Hematopoietic multipotent progenitor cell treated with erythropoietin and hydrocortisone succinate and interleukin-3 and kit ligand, for 4 days (in vitro differentiated cells): Measurements from ENCODE around the gene SOX21.
A peak's percentile ranks its signal among the peaks of the same experiment; 100 is the strongest.

Experiments used
- DNase-seq: peaks from one replicate; pipeline ENCODE4 v3.0.0-alpha.2; 2015

Gene SOX21

DNA sequence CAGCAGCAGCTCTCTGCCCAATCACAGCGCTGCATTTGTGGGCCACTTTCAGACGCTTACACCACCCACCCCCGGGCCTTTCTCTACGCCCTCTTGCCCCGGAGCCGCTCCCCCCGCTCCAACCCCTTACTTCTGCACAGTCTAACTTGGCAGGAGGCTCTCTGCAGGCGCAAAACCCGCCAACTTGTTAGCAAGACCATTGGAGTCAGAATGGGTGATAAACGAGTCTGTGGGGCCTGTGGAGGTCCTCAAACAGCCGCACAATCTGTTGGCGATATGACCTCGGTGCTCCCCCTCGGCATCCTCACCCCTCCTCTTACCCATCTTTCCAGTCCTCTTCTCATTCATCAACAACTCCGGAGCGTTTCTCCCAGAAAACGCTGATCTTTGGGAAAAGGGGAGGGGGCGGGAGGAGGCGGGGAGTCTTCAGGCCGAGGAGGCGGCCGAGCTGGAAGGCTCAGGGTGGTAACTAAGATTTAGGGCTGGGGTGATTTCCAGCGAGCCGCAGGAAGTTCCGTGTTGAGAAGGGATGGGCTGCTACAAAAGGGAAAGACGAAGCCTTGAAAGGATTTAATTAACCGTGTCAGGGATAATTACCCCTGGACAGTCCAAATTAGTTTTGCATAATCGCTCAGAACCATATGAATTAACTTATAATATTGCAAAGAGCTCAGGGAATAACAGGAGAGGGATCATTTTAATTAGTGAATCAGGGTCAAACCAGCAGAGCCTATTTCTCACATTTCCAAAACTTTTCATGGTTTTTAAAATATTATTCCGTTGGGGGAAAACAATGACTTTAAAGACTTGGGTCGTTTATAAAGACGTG, 4.1 kb downstream of the SOX21 start:
- peak; percentile 30 for DNase-seq

- DNase-seq = no peak
These were observed 4.8 kb downstream of the SOX21 start for GRCh38 chr13:94707400-94708021.

- DNase-seq = no peak
These were observed 5.4 kb downstream of the SOX21 start for GRCh38 chr13:94706843-94707399.

DNA sequence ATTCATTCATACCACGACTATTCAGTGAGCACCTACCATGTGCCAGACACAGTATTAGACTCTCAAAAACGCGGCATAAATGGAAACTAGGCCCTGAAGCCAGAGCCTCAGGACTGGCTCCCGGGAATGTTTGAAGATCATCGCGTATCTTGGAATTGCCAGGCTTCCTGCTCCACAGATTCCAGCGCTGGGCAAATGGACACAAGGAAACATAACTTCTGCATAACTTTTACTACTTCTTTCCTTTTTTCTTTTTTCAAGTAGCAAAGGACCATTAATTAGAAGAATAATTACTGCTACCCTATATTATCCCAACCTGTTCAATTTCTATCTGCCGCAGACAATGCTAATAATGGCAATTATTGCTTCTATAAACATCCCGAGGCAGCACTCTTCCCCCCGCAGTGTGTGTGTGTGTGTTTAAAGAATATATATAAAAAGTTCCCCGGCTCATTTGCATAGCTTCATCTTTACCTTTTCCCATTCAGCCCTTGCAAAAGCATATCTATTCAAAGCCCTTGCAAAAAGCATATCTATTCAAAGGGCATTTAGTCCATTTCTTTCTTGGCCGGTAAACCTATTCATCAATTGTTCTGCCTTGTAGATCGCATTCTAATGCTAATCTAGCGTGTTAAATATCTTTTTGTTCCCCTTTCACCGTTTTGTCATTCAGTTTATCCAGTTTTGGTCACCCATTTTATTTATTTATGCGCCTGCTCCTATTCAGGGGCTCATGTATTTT, 6.1 kb downstream of the SOX21 start:
- no peak for DNase-seq

GRCh38 chr13:94705081-94706030, 7.0 kb downstream of the SOX21 start:
- peak; percentile 30 for DNase-seq

DNA sequence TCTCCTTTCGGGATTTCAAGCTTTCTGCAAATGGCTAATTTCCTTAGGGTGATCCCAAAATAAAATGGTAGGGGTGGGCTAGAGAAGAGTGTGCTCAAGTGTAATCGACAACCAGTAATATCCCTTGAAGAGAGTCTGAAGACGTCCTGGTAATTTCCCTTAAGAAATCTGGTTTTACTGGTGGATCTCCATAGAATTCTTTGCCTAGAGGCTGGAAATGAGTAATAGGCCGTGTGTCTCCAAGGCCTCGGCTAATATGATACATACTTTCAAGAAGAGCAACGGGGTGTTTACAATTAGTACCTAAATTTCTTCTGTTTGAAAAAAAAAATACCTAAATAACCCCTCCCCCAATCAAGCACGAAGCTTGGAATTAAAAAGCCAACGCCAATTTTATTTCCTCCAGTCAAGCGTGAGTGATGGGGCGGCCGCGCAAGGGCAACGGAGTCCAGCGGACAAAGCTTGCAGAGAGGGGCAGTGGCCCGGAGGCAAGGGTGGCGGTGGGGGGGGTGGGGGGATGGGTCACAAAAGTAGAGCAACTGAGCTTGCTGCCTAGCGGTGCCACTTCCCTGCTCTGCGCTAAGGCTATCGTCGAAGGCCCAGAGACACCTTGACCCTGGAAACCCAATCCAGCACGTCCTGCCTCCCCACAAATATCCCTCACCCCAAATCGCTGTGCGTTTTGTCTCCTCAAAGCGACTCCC, 7.8 kb downstream of the SOX21 start:
- DNase-seq = no peak

- DNase-seq = no peak
These were observed 8.5 kb downstream of the SOX21 start for GRCh38 chr13:94703721-94704314.

GRCh38 chr13:94703271-94703670, 9.1 kb downstream of the SOX21 start:
- DNase-seq = no peak

GRCh38 chr13:94702181-94703041, 9.9 kb downstream of the SOX21 start:
- peak; percentile 23 for DNase-seq

- no peak for DNase-seq
These were observed 10.8 kb downstream of the SOX21 start for GRCh38 chr13:94701313-94702180.

- DNase-seq = no peak
These were observed 11.8 kb downstream of the SOX21 start for GRCh38 chr13:94700536-94700935.

- DNase-seq = no peak
These were observed 12.3 kb downstream of the SOX21 start for GRCh38 chr13:94700051-94700535.

GRCh38 chr13:94696171-94696570, 16.2 kb downstream of the SOX21 start:
- DNase-seq = no peak

GRCh38 chr13:94692030-94692429, 20.3 kb downstream of the SOX21 start:
- no peak for DNase-seq

GRCh38 chr13:94683409-94683808, 28.9 kb downstream of the SOX21 start:
- no peak for DNase-seq

GRCh38 chr13:94682229-94682628, 30.1 kb downstream of the SOX21 start:
- no peak for DNase-seq

- DNase-seq = no peak
These were observed 32.7 kb downstream of the SOX21 start for GRCh38 chr13:94679614-94680013.

DNA sequence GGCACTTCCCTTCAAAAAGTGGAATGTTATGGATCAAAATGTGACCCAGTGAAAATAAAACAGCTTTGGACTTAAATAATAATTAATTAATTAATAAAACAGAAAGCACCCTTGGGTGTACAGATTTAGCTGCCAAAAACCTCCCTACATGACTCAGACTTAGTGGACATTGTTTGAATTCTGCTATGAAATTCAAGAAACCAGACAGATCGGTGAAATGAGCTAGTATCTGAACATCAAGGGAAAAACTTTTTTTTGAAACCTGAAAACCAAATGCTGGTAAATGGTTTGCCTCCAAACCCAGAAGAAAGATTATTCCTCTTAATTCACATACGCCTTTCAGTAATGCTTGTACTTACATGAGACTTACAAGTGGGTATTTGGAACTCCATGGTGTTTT, 33.5 kb downstream of the SOX21 start:
- DNase-seq = no peak

DNA sequence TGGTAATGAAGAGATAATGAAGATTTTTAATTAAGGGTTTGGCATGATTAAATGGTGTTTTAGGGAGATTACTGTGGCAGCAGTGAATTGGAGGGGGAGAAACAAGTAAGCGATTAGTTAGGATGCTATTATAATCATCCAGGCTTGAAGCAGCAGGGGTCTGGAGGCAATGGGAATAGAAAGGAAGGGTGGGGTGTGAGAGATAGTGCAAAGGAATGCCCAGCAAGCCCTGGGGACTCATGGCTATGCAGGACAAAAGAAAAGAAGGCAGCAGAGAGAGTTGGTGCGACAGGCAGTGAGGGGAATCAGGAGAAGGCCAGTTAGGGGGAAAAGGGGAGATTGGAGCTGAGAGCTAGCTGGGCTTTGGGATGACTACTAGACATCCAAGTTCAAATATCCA, 34.5 kb downstream of the SOX21 start:
- DNase-seq = no peak
